HG03103 (cell line): ENCODE measurements around the gene DDO.

ENCODE experiments used
- ATAC-seq: cut with Tn5 transposase; IDR thresholded peaks from one replicate; pipeline ENCODE4 v1.9.1; 2021; ENCODE audit warnings: low read depth; ENCODE audit not compliant: unreplicated experiment

DDO gene

DNA sequence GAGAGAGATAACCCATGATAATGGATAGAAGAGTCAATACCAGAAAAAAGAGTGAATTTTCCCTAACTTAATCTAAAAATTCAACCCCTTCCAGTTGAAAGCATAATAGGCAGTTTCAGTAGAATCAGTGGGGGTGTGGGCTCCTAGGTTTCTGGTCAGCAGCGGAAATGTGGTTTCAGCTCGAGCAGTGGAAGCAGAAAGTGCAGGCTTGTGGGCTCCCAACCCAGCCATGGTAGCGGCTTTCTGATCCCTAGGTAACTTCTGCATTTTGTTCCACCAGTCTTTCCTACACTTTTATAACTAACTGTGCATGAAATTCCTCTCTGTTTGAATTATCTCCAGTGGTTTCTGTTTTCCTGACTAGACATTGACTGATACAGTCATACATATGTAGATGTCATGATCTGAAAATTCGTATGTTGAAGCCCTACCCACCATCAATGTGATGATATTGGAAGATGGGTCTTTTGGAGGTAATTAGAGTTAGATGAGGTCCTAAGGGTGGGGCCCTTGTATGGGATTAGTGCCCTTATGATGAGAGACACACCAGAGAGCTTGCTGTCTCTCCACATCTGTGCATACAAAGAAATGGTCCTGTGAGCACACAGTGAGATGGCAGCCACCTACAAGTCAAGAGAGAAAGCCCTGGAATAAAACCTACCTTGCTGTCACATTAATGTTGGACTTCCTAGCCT is 6.5 kb upstream of the DDO start:
- no peak for ATAC-seq

DNA sequence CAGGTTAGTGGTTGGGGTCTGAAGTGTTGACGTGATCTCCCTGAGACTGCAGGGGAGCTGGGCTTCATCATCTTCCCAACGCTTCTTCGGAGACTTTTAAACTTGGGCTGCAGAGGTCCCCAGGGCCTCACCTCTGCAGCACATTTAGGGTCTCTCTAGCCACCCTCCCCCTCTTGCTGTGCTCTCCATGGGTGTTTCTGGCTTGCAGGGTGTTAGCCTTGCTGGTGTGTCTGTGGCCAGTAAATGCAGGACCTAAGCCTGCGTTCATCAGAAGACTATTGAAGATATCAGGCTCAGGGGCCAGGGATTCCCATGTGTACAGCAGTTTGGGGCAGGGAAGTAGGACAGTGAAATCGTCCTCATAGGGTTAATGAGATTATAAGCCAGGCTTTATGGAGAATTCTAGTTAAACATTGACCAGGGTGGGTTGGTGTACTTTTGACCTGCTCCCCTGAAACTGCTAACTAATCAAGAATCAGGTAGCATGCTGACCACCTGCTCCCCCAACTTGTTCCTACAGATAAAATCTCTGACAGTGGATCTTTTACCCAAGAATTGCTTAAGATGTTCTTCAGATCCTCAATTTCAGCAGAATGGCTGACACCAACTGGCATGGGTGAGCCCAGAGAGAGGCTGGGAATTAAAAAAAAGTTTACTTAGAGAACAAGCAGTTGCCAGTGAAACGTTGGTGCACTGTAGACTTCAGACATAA is 3.8 kb upstream of the DDO start:
- ATAC-seq: no peak

DNA sequence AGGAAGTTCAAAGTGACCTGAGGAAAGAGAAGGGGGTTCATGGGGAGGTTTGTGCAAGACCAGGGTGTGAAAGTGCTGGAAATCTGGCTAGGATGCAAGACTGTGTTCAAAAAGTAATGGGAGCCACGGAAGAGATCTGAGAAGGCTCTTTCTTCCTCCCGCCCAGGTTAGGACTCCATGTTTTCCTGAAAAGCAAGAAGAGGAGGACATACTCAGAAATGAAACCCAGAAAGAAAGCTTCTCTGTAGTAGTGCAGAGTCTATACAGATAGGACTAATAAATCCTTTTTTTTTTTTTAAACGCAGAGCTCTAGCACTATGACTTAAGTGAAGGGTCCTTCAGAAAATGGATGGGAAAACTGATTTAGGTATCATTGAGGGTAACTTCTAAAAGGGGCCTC is 3.2 kb upstream of the DDO start:
- no peak for ATAC-seq

DNA sequence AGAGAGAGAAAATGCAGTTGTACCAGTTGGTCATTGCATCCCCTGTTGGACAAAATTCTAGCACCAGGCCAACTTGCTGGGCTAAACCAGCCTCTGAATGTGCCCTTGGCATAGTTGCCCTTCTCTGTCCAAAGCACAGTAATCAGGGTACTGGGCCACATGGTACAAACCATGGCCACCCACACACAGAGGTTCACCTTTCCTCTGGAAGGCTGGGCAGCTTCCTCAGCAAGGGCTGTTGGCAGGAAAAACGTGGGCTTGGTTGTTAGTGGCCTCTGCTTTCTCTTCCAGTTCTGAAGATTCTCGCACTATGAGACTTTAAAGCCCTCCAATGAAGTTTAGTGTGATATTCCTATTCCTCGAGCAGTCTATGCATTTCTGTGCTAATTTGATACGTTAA is 706 bp downstream of the DDO start:
- ATAC-seq: no peak

DNA sequence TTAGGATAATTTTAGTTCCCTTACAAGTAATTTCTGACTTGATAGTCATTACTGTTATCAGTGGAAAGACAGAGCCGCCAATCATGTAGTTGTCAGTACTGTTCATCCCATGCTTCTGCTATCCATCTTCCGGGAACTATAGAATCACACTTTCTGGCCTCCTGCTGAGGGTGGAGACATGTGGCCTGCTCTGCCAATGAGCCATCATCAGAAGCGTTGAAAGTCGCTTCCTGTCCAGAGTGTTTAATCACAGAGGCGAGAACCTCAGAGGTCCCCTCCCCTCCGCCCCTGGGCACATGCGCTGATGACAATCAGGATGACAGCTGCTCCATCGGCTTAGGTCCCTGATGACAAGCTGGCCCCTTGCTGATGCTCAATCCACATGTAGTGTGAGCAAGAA is 3.0 kb downstream of the DDO start:
- ATAC-seq: no peak

- ATAC-seq: no peak
Observed at GRCh38 chr6:110410511-110410910, 4.9 kb downstream of the DDO start.

DNA sequence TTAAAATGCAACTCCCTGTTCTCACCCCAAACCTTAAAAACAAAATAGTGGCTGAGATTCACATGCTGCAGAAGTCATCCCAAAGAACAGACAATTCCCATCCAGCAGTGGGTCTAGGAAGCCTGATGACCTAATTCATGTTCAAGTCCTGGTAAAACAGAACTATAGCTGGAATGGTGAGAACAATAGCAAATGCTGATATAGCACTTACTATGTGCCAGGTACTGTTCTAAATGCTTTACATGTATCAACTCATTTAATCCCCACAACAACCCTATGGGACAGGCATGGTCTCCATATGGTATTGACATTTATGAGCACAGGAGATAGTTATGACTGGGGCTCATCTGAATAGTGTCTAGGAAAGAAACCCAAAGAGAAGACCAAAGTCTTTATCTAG is 5.6 kb downstream of the DDO start:
- ATAC-seq: no peak

DNA sequence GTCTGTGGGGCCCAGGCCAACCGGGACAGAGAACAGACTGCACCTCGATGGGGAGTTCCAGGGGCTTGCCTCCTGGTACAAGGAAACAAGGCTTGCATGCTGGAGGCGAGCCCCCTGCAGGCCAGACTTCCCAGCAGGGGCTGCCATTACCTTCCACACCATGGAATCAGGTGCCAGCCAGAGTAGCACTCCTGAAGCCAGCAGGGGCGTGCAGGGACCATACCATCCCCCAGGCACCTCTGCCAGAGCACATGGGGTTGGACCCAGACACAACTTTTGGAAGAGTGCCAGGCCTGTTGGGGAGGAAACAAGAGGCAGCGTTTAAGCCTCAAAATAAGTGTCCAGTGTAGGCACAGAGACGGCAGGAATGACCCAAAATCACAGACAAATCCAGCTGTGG is 6.5 kb downstream of the DDO start:
- ATAC-seq: no peak

GRCh38 chr6:110404607-110405006 is 10.8 kb downstream of the DDO start:
- no peak for ATAC-seq

DNA sequence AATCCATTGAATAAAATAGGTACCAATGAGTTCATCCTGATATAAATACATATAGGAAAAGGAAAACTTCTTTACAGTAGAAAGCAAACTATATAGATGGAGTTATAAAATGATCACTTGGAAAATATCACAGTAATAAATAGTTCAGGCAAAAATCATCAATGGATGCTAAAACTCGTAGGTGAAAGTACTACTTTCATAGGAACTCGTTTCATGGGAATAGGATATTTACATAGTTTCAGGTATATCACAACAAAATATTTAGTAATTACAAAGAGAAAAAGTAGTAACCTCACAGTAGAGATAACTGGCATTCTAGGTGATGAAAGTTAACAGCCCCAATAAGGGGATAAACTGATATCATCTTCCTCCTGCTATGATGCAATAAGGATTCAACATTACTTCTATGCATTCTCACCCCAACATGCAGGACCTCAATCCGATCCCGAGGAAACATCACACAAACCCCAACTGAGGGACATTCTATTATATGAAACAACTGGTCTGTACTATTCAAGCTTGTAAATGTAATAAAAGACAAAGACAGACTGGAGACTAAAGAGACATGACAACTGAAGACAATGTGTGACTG is 13.7 kb downstream of the DDO start:
- no peak for ATAC-seq

DNA sequence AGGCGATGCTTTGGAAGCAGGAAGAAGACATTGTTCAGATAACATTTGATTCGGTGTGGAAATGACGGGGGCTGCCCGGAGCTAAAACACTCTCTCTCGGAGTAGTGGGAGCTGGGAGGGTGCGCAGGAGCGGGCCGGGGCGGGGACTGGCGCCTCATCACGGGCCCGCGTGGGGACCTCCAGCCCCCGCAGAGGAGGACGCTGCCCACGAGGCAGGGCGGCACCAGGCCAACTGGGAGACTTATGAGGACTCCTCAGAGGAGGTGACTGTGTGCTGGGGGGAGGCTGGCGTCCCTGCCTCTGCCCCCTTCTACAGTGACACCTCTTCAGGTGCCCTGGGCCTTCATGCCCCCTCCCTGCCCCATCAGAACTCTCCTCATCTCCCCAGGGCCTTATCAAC is 15.2 kb downstream of the DDO start:
- no peak for ATAC-seq

DNA sequence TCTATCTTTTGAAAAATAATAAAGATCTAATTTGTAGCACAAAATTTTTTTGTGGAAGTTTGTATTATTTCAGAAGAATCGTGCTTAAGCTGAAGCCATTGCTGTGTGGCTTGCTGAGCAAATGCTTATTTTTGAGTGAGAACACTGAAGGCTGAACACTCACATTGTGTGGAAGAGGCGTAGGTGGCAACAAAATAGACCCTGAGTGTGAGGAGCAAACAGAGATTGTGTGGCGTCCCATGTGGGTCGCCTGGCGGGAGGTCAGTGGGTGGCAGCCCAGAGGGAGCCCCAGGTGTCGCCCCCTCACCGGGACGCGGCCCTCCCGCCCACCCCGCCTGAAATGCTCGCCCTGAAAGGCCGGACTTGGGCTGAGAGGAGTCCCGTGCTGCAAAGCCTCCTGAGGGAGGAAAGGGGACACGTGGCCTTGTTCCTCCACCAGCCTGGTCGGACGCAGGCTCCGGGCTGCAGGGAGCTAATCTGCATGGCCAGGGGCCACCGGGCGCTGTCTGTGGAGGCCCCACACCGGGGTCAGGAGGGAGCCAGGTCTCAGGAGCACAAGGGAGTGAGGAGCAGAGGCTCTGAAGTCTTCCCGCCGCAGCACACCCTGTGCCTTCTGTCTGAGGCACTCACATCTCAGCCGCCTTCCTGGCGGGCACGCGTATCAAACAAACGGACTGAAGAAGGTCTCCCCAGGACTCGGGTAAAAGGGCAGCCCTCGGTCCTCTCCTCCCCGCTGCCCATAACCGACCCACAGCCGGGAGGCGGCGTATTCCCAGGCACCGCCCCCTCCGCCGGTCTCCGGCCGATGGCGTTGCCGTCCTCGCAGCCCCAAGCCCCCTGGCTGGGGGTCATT is 15.9 kb downstream of the DDO start:
- no peak for ATAC-seq

DNA sequence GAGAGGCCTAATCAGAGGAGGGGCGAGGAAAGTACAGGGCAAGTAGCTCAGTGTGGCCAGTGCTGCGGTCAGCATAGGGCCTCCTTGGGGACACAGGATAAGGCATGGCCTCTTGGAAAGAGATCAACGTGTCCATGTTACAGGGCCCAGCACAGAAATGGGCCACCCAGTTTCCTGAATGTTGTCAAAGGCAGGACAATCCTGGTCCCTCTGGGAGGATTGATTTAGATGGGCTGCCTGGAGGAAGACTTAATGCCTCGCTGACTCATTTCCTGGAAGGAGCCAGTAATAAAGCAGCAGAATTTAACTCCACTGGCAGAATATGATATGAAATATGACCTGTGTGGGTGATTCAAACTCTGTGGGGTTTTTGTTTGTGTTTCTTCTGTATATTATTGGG is 16.6 kb downstream of the DDO start:
- no peak for ATAC-seq

DNA sequence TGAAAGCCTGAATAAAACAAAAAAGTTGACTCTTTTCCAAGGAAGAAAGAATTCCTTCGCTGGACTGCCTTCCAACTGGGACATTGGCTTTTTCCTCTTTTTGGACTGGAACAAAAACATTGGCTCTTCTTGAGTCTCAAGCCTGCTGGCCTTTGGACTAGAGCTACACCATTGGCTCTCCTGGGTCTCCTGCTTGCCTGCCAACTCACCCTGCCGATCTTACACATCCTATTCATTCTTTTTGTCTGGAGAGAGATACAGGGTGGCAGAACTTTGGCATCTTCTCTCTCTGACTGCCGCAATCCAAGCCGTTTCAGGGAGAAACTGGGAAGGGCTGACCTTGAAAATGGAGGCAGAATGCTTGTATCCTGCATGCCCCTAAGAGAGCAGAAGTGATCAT is 20.2 kb downstream of the DDO start:
- no peak for ATAC-seq

- no peak for ATAC-seq
Observed at GRCh38 chr6:110394409-110394808, 21.0 kb downstream of the DDO start.

DNA sequence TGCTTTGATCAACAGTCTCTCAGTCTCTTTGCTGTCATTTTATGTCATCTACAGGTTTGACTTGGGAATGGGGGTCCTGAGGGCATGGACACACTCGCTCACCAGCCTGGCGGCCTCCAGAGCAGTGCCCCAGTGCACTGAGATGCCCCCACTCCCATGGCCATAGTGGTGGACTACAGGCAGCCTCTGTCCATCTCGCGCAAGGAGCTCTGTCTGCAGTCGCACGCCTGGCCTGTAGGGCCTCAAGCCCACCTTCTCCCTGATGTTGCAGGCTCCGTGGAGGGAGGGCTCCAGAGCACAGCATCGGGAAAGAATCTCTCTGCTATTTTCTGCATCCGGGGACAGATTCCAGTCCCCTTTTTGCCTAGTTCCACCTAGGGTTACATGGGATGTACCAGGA is 22.6 kb downstream of the DDO start:
- ATAC-seq: no peak

DNA sequence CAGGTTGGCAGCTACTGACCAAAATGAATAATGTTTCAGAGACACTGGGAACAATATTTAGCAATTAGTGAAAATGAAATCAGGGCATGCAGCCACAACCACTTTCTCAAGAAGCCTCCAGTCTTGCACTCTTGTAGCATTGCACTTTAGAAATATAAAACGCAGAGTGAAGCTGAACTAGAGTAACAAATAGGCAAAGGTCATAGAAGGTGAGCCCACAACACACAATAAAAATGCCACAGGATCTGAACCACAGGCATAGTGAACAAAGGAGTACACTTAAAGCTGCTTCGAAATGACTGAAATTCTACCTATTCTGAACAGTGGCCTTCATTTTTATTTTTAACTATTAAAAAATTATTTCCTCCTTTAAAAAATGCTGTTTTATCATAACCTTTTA is 25.0 kb downstream of the DDO start:
- no peak for ATAC-seq

GRCh38 chr6:110389689-110390382 is 25.5 kb downstream of the DDO start:
- no peak for ATAC-seq

DNA sequence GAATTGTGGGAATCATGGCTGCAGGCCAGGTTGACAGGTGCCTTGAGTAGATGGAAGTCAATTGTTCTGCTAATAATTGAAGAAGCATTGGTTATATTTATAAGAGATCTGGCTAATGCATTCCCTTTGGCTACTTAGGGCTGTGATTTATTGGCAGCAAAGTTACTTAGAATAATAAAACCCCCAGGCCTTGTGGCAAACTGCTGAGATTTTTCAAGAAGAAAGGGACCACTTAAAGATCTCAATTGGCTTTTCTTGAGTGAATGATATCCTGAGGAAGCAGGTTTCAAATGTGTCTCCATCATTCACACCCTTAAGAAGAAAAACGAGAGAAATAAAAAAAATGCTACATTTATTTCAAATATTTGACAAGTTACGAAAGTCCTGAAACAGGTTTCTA is 27.4 kb downstream of the DDO start:
- no peak for ATAC-seq

- ATAC-seq: no peak
Observed at GRCh38 chr6:110385458-110385863, 29.9 kb downstream of the DDO start.

GRCh38 chr6:110378552-110378951 is 36.8 kb downstream of the DDO start:
- no peak for ATAC-seq
